ENCODE data around the gene DLGAP4.

DLGAP4 gene

GRCh38 chr20:36573798-36574365 is 267.7 kb downstream of the DLGAP4 start:
- peak; percentile 46 to 50 for DNase-seq

GRCh38 chr20:36574366-36575135 is 268.4 kb downstream of the DLGAP4 start:
- peak; percentile 63 to 65 for DNase-seq

- DNase-seq: no peak
These were observed 269.9 kb downstream of the DLGAP4 start for GRCh38 chr20:36576081-36576445.

All from activated T-cell treated with anti-CD3 and anti-CD28 coated beads, Interleukin-2, amount 50 U/mL, for 48 hours (primary cell).